BJ (cell line): Measurements from ENCODE around the gene IDI2. TPM values are rescaled to one million over a fixed set of nuclear protein-coding genes. Genes with fewer than 3 reads are reported as not detected.

ENCODE experiments used
- CTCF ChIA-PET: fragments of 350-600 bp; formaldehyde crosslinking; extraction: SDS; loops from one replicate; lab custom pipeline; 2021; ENCODE audit warnings: antibody characterized with exemption, inconsistent platforms; lab: Yijun Ruan, JAX
- POLR2A ChIA-PET: fragments of 300-600 bp; sonication (Branson Sonifier 250); formaldehyde crosslinking; extraction: SDS; loops from one replicate; lab custom pipeline; 2021; ENCODE audit warnings: antibody characterized with exemption; lab: Charles Lee
- DNase-seq: peaks from one replicate; pipeline ENCODE4 v3.0.0-alpha.2; 2011; ENCODE audit warnings: low read depth
- H3K27me3 ChIP-seq: 2 replicates; pipeline ENCODE4 v1.6.0; 2011; ENCODE audit warnings: low read length; ENCODE audit not compliant: control insufficient read depth, insufficient read depth
- H3K36me3 ChIP-seq: 2 replicates; pipeline ENCODE4 v1.5.1; 2011; ENCODE audit warnings: low read length; ENCODE audit not compliant: control insufficient read depth, insufficient read depth
- H3K4me3 ChIP-seq: 2 replicates; pipeline ENCODE4 v1.5.1; 2011; ENCODE audit warnings: low read depth, mild to moderate bottlenecking, control low read depth, low read length
- polyA plus RNA-seq: library from polyadenylated mRNA; depleted of rRNA; stranded (reverse); fragments of >200 nt; gene quantifications from 2 replicates; pipeline ENCODE4 v1.2.3, GENCODE V29; 2011
- TF ChIP-seq, protein P1 (sequence below): IDR thresholded peaks from 2 replicates; pipeline ENCODE4 v1.5.1; 2011; ENCODE audit warnings: low read depth, mild to moderate bottlenecking, control low read depth, inconsistent platforms, low read length, moderate library complexity; ENCODE audit not compliant: insufficient read depth

IDI2 gene
- polyA plus RNA-seq, 1 experiment = not detected

DNA sequence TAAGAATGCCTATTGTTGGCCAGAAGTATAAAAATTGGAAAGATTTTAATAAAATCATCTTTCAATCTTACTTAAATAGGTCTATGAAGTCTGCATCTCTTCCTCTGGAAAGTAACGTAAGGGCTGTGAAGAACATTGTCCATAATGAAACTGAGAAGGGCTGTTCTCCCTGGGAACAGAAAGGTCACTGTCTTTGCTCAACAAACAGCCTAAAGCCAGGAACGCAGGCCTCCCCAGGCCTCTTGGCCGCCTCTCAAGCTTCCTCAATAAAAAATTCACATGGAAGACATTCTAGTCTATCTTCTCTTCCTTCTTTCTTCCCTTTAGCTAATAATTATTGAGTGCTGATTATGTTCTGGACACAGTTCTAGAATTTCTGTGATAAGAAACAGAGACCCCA, 9.1 kb upstream of the IDI2 start:
- no peaks in the 10 kb centered on the region for H3K27me3 ChIP-seq
- H3K4me3 ChIP-seq = no peak overlapping the region
- ChIA-PET POLR2A (interaction anchor here (1.1 kb wide), 1 partner anchor 14 kb away, joined by 4 read pairs; the partner anchor contains the start of gene IDI1), CTCF (no interaction called here)
- no peaks in the 10 kb centered on the region for H3K36me3 ChIP-seq
- no peak for DNase-seq
- TF ChIP-seq, protein P1, sequence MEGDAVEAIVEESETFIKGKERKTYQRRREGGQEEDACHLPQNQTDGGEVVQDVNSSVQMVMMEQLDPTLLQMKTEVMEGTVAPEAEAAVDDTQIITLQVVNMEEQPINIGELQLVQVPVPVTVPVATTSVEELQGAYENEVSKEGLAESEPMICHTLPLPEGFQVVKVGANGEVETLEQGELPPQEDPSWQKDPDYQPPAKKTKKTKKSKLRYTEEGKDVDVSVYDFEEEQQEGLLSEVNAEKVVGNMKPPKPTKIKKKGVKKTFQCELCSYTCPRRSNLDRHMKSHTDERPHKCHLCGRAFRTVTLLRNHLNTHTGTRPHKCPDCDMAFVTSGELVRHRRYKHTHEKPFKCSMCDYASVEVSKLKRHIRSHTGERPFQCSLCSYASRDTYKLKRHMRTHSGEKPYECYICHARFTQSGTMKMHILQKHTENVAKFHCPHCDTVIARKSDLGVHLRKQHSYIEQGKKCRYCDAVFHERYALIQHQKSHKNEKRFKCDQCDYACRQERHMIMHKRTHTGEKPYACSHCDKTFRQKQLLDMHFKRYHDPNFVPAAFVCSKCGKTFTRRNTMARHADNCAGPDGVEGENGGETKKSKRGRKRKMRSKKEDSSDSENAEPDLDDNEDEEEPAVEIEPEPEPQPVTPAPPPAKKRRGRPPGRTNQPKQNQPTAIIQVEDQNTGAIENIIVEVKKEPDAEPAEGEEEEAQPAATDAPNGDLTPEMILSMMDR = no peak

GRCh38 chr10:1033601-1034000, 7.9 kb upstream of the IDI2 start:
- Histone ChIP-seq H3K27me3 (no peaks in the 10 kb centered on the region), H3K4me3 (no peak overlapping the region), H3K36me3 (no peaks in the 10 kb centered on the region)
- DNase-seq = no peak
- TF ChIP-seq, protein P1 = no peak
- CTCF ChIA-PET = no interaction called here
- POLR2A ChIA-PET = no interaction called here

DNA sequence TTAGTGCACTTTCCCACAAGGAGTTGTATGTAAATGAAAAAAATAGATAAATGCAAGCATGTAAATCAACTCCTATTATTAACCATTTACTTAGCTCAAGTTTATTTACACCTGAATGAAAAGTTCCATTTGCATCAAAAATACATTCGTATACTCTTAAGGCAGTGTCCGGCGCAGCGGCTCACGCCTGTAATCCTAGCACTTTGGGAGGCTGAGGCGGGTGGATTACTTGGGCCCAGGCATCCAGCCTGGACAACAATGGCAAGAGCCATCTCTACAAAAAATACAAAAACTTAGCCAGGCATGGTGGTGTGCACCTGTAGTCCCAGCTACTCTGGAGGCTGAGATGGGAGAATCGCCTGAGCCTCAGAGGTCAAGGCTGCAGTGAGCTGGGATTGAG, 4.2 kb upstream of the IDI2 start:
- Histone ChIP-seq H3K36me3 (no peaks in the 10 kb centered on the region), H3K27me3 (no peaks in the 10 kb centered on the region), H3K4me3 (no peak overlapping the region)
- CTCF ChIA-PET = interaction anchor here (1.1 kb wide), 1 partner anchor 15 kb away, joined by 4 read pairs; no protein-coding TSS in a partner anchor
- TF ChIP-seq, protein P1 = no peak
- POLR2A ChIA-PET = no interaction called here
- DNase-seq = no peak

DNA sequence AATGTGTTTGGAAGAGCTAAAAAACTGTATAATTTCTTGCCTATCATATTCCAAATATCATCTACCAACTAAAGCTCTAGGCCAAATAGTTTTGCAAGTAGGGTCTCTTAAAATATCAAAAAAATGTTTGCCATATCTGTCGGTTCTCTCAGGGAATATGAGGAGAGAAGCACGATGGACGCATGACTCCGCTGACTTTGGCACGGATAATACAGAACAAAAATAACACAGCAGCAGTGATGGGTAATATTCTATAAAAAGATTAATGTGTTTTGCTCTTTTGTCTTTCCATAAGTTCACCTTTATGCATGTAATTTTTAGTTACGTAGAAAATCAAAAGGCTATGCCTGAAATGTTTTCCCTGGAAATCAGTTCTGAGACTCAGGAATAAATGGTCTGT, 919 bp upstream of the IDI2 start:
- Histone ChIP-seq H3K4me3 (no peak overlapping the region), H3K27me3 (no peaks in the 10 kb centered on the region), H3K36me3 (no peaks in the 10 kb centered on the region)
- ChIA-PET POLR2A (no interaction called here), CTCF (interaction anchor here (1.1 to 1.3 kb wide), 2 partner anchors 10 to 12 kb away, joined by 3 to 4 read pairs; no protein-coding TSS in a partner anchor)
- TF ChIP-seq, protein P1 = no peak
- no peak for DNase-seq

DNA sequence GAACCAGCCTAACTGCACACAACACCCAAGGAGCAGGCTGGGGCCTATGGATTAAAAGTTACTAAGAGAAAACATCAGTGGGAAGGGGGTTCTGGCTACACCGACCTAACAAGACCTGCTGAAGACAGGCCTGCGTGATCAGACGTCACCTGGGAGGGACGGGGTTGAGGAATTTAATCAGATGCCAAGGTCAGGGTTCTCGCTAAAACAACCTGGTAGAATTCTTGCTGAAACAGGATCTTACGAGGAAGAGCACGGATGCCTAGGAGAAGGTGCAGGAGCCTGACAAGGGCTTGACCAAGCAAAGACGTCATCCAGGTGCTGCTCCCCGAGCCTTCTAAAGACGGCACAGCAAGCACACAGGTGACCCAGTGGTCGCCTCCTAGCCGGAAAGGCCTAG, 1.6 kb downstream of the IDI2 start:
- POLR2A ChIA-PET = no interaction called here
- CTCF ChIA-PET = no interaction called here
- DNase-seq = no peak
- H3K27me3 ChIP-seq = no peaks in the 10 kb centered on the region
- TF ChIP-seq, protein P1 = no peak
- peaks cover 5% of the 10 kb centered on the region for H3K36me3 ChIP-seq
- H3K4me3 ChIP-seq = no peak overlapping the region
